A172 (cell line): Measurements from ENCODE around the gene NTRK3. TPM values are rescaled to one million over a fixed set of nuclear protein-coding genes. Genes with fewer than 3 reads are reported as not detected.

Source experiments
- DNase-seq: peaks from one replicate; pipeline ENCODE4 v3.0.0-alpha.2; 2015; ENCODE audit warnings: low spot score
- total RNA-seq: library from RNA; depleted of rRNA; stranded (reverse); fragments of >200 nt; shearing (Covaris generic); gene quantifications from 2 replicates; pipeline ENCODE4 v1.2.3, GENCODE V29; 2014

Gene NTRK3
- total RNA-seq, 1 experiment from 2014 or later: not detected

- DNase-seq: no peak
These were observed 71.0 kb downstream of the NTRK3 start for GRCh38 chr15:88185584-88185983.

GRCh38 chr15:88181613-88182012 is 74.9 kb downstream of the NTRK3 start:
- no peak for DNase-seq

- no peak for DNase-seq
These were observed 77.0 kb downstream of the NTRK3 start for GRCh38 chr15:88179562-88179961.

- DNase-seq: no peak
These were observed 77.9 kb downstream of the NTRK3 start for GRCh38 chr15:88178631-88179030.

GRCh38 chr15:88177451-88177850 is 79.1 kb downstream of the NTRK3 start:
- DNase-seq: no peak

- DNase-seq: no peak
These were observed 82.0 kb downstream of the NTRK3 start for GRCh38 chr15:88174571-88174970.

- DNase-seq: peak; percentile 10
These were observed 90.2 kb downstream of the NTRK3 start for GRCh38 chr15:88166082-88166993.

- no peak for DNase-seq
These were observed 94.9 kb downstream of the NTRK3 start for GRCh38 chr15:88161636-88162035.

DNA sequence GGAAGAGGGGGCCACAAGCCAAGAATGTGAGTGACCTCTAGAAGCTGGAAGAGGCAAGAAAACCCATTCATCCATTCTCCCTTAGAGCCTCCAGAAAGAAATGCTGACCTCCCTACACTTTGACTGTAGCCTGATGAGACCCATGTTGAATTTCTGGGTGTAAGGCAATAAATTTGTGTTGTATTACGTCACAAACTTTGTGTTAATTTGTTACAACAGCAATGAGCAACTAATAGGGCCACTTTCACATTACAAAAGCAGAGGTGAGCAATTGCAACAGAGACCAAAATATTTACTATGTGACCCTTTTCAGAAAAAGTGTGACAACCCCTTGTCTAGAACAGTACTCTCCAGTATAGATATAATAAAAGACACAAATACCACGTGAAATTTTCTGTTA is 101.2 kb downstream of the NTRK3 start:
- no peak for DNase-seq

DNA sequence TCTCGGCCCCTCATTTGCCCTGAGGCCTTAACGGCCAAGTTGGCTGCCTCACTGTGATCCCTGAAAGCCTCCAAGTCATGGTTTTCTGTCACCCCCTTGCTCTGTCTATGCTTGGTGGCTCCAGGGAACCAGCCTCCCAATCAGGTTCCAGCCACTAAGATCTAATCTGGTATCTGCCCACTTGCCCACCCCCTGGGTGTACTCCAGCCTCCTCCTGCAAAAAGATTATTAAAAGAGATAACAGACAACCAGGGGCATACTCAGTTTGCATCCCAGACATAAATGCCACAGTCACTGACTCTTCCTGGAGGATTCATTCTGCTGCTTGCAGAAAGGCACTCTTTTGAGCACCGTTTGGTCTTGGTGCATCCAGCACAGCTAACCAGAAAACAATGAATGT is 103.9 kb downstream of the NTRK3 start:
- DNase-seq: no peak

- no peak for DNase-seq
These were observed 108.8 kb downstream of the NTRK3 start for GRCh38 chr15:88147760-88148159.

GRCh38 chr15:88144921-88145653 is 111.5 kb downstream of the NTRK3 start:
- DNase-seq: no peak

GRCh38 chr15:88142121-88142520 is 114.4 kb downstream of the NTRK3 start:
- no peak for DNase-seq

DNA sequence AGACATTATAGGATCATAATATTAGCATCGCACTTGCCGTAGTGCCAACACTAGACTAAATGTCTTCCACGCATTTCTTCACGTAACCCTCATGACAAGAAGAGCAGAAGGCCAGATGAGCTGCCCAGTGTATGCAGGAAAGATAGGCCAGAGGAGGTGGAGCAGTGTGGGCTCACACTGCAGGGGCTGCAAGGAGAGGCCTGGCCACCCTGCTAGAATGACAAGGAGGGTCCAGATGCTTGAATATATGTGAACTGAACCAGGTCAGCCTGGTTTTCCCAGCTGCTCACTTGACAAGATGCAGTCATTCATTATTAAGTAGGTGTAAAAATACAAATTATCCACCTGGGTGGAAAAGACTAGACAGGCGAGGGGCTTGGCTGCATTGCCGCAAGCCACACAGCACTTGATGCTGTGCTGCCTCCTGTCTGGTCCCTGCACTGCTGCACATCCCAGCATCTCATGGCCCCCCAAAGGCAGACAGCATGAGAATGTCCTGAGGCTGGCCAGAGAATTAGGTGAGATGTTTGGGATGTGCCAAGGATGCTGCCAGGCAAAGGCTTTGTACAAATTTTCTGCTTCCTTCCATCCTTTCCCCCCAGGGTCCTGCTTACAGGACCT is 115.2 kb downstream of the NTRK3 start:
- DNase-seq: no peak

DNA sequence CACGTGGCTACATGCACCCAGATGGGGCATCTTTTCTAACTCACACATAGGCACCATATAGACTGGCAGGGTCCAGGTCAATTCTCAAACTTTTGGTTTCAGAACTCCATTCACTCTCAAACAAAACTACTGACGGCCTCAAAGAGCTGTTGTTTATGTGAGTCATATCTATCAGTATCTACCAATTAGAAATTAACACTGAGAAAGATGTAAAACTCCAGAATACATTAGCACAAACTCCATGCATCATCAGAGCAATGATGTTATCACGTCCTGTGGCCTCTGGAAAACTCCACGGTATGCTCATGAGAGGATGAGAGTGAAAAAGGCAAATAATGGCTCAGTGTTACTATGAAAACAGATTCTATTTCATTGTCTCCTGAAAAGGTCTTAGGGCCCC is 116.1 kb downstream of the NTRK3 start:
- DNase-seq: no peak

GRCh38 chr15:88139936-88140335 is 116.6 kb downstream of the NTRK3 start:
- DNase-seq: no peak

DNA sequence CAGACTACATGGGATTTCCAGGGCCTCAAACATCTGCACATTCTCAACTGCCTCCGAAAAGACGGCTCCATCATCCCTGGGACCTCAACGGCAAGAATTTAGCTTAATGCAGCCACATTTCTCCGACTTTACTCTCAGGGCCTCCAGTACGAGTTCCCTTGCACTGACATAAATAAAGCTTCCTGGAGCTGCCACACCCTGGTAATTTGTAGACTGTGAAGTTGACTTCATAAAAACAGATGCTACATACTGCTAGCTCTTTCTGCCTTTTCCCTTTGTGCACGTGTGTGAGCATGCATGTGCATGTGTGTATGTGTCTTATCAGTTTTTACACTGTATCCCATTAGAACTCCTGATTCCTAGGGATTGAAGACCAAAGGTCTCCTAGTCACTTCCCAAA is 122.7 kb downstream of the NTRK3 start:
- no peak for DNase-seq

- DNase-seq: no peak
These were observed 124.0 kb downstream of the NTRK3 start for GRCh38 chr15:88132499-88132898.

- no peak for DNase-seq
These were observed 124.6 kb downstream of the NTRK3 start for GRCh38 chr15:88131937-88132336.

GRCh38 chr15:88127432-88127790 is 129.1 kb downstream of the NTRK3 start:
- no peak for DNase-seq

DNA sequence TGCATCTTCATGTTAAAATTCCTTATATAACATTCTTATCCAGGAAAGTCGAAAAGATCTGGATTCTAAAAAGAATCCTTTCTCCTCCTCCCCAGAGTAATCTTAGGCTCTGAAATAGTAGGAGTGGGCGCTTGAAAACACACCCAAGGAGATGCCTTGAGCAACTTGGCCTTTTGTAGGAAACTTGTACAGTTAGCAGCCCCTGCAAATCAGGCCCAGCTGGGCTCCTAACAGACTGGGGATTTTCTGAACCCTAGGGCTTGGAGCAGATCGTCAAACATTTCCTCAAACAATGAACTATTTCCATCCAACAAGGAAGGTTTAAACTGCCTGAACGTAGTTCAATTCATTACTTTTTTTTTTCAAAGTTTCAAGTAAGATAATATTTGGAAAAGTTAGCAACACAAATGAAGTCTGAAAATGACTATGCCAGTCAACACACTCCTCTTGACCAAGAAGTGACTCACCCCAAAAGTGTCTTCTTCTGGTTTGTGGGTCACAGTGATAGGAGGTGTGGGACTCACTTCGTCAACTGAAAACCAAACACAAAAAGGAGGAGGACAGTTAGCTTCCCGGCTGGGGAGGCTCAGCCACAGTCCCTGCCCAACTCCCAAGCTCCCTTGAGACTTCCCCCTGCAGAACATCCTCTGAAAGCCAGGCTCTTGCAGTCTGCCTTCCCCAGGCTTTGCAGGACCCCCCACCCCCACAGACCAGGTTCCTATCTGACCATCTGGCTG is 129.7 kb downstream of the NTRK3 start:
- DNase-seq: no peak

GRCh38 chr15:88125576-88125975 is 131.0 kb downstream of the NTRK3 start:
- DNase-seq: no peak
